B cell (primary cell): ENCODE measurements around the gene MAVS.

ENCODE experiments used
- EZH2 ChIP-seq: IDR thresholded peaks from 2 replicates; pipeline ENCODE4 v1.6.1; 2012; ENCODE audit warnings: borderline replicate concordance, low read depth, mild to moderate bottlenecking, moderate library complexity, low read length; ENCODE audit not compliant: insufficient read depth, poor library complexity, severe bottlenecking
- TF ChIP-seq, protein P1 (sequence below): fragments of 200-600 bp; IDR thresholded peaks from one replicate; pipeline ENCODE4 v1.8.0; 2022; ENCODE audit warnings: antibody characterized with exemption, mild to moderate bottlenecking

DNA sequence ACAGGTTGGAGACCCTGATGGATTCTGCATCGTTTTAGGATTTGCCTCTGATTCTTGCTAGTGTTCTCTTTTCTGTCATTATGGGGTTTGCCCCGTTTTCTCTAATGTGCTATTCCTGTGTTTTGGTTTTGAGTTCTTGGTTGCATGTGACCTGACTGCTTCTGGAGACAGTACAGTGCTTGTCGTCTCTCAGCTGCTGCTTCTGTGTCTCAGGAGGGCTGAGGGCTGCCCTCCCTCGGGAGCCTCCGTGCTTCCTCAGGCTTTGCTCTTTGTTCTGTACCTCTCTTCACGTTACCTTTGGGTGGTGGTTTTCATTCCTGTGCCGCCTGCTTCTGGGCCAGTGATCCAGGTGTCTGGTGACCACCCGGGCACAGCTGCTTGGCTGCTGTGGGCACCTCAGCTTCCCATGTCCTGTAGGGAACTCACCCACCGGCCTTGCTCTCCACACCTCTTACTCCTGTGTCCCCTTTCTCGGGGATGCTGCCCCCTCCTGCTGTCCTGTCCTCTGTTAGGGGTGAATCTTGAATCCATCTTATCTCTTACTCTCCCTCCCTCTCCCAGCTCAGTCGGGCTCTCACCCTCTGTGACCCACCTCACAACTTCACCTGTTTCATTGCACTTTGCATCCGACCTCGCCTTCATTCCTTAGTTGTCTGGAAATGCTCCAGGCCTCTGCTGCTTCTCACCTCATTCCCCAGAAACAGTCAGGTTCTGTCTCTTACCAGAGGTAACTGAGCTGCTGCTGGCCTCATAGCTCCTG lies 75.8 kb downstream of the MAVS start:
- TF ChIP-seq, protein P1, sequence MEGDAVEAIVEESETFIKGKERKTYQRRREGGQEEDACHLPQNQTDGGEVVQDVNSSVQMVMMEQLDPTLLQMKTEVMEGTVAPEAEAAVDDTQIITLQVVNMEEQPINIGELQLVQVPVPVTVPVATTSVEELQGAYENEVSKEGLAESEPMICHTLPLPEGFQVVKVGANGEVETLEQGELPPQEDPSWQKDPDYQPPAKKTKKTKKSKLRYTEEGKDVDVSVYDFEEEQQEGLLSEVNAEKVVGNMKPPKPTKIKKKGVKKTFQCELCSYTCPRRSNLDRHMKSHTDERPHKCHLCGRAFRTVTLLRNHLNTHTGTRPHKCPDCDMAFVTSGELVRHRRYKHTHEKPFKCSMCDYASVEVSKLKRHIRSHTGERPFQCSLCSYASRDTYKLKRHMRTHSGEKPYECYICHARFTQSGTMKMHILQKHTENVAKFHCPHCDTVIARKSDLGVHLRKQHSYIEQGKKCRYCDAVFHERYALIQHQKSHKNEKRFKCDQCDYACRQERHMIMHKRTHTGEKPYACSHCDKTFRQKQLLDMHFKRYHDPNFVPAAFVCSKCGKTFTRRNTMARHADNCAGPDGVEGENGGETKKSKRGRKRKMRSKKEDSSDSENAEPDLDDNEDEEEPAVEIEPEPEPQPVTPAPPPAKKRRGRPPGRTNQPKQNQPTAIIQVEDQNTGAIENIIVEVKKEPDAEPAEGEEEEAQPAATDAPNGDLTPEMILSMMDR: no peak
- no peak for TF ChIP-seq EZH2
